H9 (cell line): ENCODE data around the gene PAQR7. TPM values are rescaled to one million over a fixed set of nuclear protein-coding genes. Genes with fewer than 3 reads are reported as not detected.

ENCODE experiments used
- DNase-seq: peaks from one replicate; pipeline ENCODE4 v3.0.0-alpha.2; 2017
- H2AFZ ChIP-seq: one replicate; pipeline ENCODE4 v1.6.1; 2013; ENCODE audit warnings: mild to moderate bottlenecking, low read length, control low read depth, moderate library complexity
- H2AK5ac ChIP-seq: 2 replicates; pipeline ENCODE4 v1.6.1; 2013; ENCODE audit warnings: low read length, control low read depth, mixed read lengths; ENCODE audit not compliant: insufficient read length
- H2BK120ac ChIP-seq: one replicate; pipeline ENCODE4 v1.6.1; 2013; ENCODE audit warnings: low read depth, mild to moderate bottlenecking, low read length, control low read depth, inconsistent platforms; ENCODE audit not compliant: poor library complexity, severe bottlenecking
- H2BK12ac ChIP-seq: 2 replicates; pipeline ENCODE4 v1.6.1; 2013; ENCODE audit warnings: low read length, control low read depth, mixed read lengths, low read depth; ENCODE audit not compliant: insufficient read length
- H2BK15ac ChIP-seq: 2 replicates; pipeline ENCODE4 v1.6.1; 2013; ENCODE audit warnings: low read depth, low read length, control low read depth
- H2BK20ac ChIP-seq: one replicate; pipeline ENCODE4 v1.6.1; 2013; ENCODE audit warnings: low read depth, mild to moderate bottlenecking, low read length, control low read depth, inconsistent platforms; ENCODE audit not compliant: poor library complexity, severe bottlenecking
- H2BK5ac ChIP-seq: 2 replicates; pipeline ENCODE4 v1.6.1; 2013; ENCODE audit warnings: low read length, control low read depth, mixed read lengths; ENCODE audit not compliant: insufficient read length
- H3K14ac ChIP-seq: 2 replicates; pipeline ENCODE4 v1.6.1; 2013; ENCODE audit warnings: low read length, control low read depth; ENCODE audit not compliant: insufficient read depth
- H3K18ac ChIP-seq: 2 replicates; pipeline ENCODE4 v1.6.1; 2013; ENCODE audit warnings: low read depth, mild to moderate bottlenecking, mixed read lengths, low read length, control low read depth; ENCODE audit not compliant: insufficient read length
- H3K23ac ChIP-seq: 2 replicates; pipeline ENCODE4 v1.6.1; 2013; ENCODE audit warnings: low read length, control low read depth, mixed read lengths, low read depth; ENCODE audit not compliant: insufficient read length
- H3K23me2 ChIP-seq: 2 replicates; pipeline ENCODE4 v1.6.1; 2013; ENCODE audit warnings: low read depth, mild to moderate bottlenecking, mixed read lengths, low read length, control low read depth; ENCODE audit not compliant: insufficient read length, poor library complexity, severe bottlenecking
- H3K27ac ChIP-seq: 2 replicates; pipeline ENCODE4 v1.5.1; 2013; ENCODE audit warnings: low read length, control low read depth, mixed read lengths, low read depth; ENCODE audit not compliant: insufficient read length
- H3K27me3 ChIP-seq: 2 replicates; pipeline ENCODE4 v1.6.1; 2013; ENCODE audit warnings: low read length, control low read depth, inconsistent platforms; ENCODE audit not compliant: insufficient read depth
- H3K4ac ChIP-seq: 2 replicates; pipeline ENCODE4 v1.6.1; 2013; ENCODE audit warnings: low read depth, mild to moderate bottlenecking, control low read depth, inconsistent platforms, low read length, moderate library complexity
- H3K4me1 ChIP-seq: 2 replicates; pipeline ENCODE4 v1.6.1; 2013; ENCODE audit warnings: low read length, control low read depth, inconsistent platforms; ENCODE audit not compliant: insufficient read depth
- H3K4me2 ChIP-seq: 2 replicates; pipeline ENCODE4 v1.6.1; 2013; ENCODE audit warnings: low read length, control low read depth, mixed read lengths; ENCODE audit not compliant: insufficient read length, insufficient read depth
- H3K56ac ChIP-seq: 2 replicates; pipeline ENCODE4 v1.6.1; 2013; ENCODE audit warnings: low read depth, mild to moderate bottlenecking, mixed read lengths, low read length, control low read depth; ENCODE audit not compliant: insufficient read length
- H3K79me1 ChIP-seq: 2 replicates; pipeline ENCODE4 v1.6.1; 2013; ENCODE audit warnings: low read depth, mild to moderate bottlenecking, moderate library complexity, low read length, control low read depth, inconsistent platforms; ENCODE audit not compliant: insufficient read depth, poor library complexity, severe bottlenecking
- H3K79me2 ChIP-seq: 2 replicates; pipeline ENCODE4 v1.6.1; 2013; ENCODE audit warnings: low read length, control low read depth, inconsistent platforms; ENCODE audit not compliant: insufficient read depth
- H3K9ac ChIP-seq: 2 replicates; pipeline ENCODE4 v1.6.1; 2013; ENCODE audit warnings: low read length, control low read depth, mixed read lengths; ENCODE audit not compliant: insufficient read length; ENCODE audit errors: extremely low read depth
- H3K9me3 ChIP-seq: one replicate; pipeline ENCODE4 v1.6.1; 2013; ENCODE audit warnings: low read depth, low read length, inconsistent platforms; ENCODE audit not compliant: control insufficient read depth
- H3T11ph ChIP-seq: one replicate; pipeline ENCODE4 v1.6.1; 2013; ENCODE audit warnings: mild to moderate bottlenecking, low read length, control low read depth, inconsistent platforms
- H4K20me1 ChIP-seq: one replicate; pipeline ENCODE4 v1.6.1; 2013; ENCODE audit not compliant: control insufficient read depth, insufficient read length, insufficient read depth
- H4K5ac ChIP-seq: 2 replicates; pipeline ENCODE4 v1.6.1; 2013; ENCODE audit warnings: low read depth, mild to moderate bottlenecking, mixed read lengths, low read length, control low read depth; ENCODE audit not compliant: insufficient read length
- H4K8ac ChIP-seq: replicated peaks from 2 replicates; pipeline ENCODE4 v1.6.1; 2013; ENCODE audit warnings: low read length, control low read depth, mixed read lengths, low read depth; ENCODE audit not compliant: insufficient read length
- H4K91ac ChIP-seq: 2 replicates; pipeline ENCODE4 v1.6.1; 2013; ENCODE audit warnings: low read depth, mild to moderate bottlenecking, moderate library complexity, mixed read lengths, low read length, control low read depth; ENCODE audit not compliant: insufficient read length
- H3K27ac Mint-ChIP-seq, 3 experiments: 2 replicates in 2 of 3; 3 replicates in 1 of 3; pipeline ENCODE4 v1.8.0; 2020 to 2021; ENCODE audit warnings: mixed read lengths in 3 of 3, mild to moderate bottlenecking in 1 of 3, moderate library complexity in 1 of 3
- H3K27me3 Mint-ChIP-seq: 2 replicates; pipeline ENCODE4 v1.8.0; 2021; ENCODE audit warnings: low read depth, mild to moderate bottlenecking, moderate library complexity, mixed read lengths
- H3K36me3 Mint-ChIP-seq, 3 experiments: 2 replicates in 2 of 3; 3 replicates in 1 of 3; pipeline ENCODE4 v1.8.0; 2020 to 2021; ENCODE audit warnings: low read depth in 3 of 3, mixed read lengths in 3 of 3; ENCODE audit not compliant: insufficient read depth in 1 of 3
- H3K4me1 Mint-ChIP-seq, 2 experiments: 2 replicates each; pipeline ENCODE4 v1.8.0; 2020; ENCODE audit warnings: mixed read lengths in 2 of 2
- H3K4me3 Mint-ChIP-seq, 2 experiments: 2 replicates in 1 of 2; 3 replicates in 1 of 2; pipeline ENCODE4 v1.8.0; 2020 to 2021; ENCODE audit warnings: mild to moderate bottlenecking in 2 of 2, mixed read lengths in 2 of 2, moderate library complexity in 1 of 2
- H3K9me3 Mint-ChIP-seq, 2 experiments: 2 replicates in 1 of 2; 3 replicates in 1 of 2; pipeline ENCODE4 v1.8.0; 2020; ENCODE audit warnings: mild to moderate bottlenecking in 2 of 2, mixed read lengths in 2 of 2, moderate library complexity in 1 of 2
- WGBS: extraction: QIAGEN DNeasy Blood & Tissue Kit; methylation state at CpG from one replicate; pipeline ENCODE4 v1.1.7; 2013; ENCODE audit warnings: missing lambda C conversion rate, low lambda C conversion rate, mixed read lengths; ENCODE audit not compliant: insufficient read length; ENCODE audit errors: extremely low coverage; 5-methylcytosine and 5-hydroxymethylcytosine counted together
- microRNA-seq: library from miRNA; unstranded; fragments of <30 nt; microRNA quantifications from one replicate; pipeline ENCODE4, GENCODE V29; 2020; ENCODE audit warnings: borderline microRNAs expressed
- total RNA-seq: library from RNA; stranded (reverse); gene quantifications from 2 replicates; pipeline ENCODE4 v1.2.1, GENCODE V29; 2021
- TF ChIP-seq, protein P1 (sequence below): fragments of 200-600 bp; sonication (generic); conservative IDR thresholded peaks from 3 replicates; pipeline ENCODE4 v1.8.0; 2021; ENCODE audit warnings: antibody characterized with exemption, mild to moderate bottlenecking

PAQR7 gene
- total RNA-seq, 1 experiment from 2014 or later: 6.3 TPM

DNA sequence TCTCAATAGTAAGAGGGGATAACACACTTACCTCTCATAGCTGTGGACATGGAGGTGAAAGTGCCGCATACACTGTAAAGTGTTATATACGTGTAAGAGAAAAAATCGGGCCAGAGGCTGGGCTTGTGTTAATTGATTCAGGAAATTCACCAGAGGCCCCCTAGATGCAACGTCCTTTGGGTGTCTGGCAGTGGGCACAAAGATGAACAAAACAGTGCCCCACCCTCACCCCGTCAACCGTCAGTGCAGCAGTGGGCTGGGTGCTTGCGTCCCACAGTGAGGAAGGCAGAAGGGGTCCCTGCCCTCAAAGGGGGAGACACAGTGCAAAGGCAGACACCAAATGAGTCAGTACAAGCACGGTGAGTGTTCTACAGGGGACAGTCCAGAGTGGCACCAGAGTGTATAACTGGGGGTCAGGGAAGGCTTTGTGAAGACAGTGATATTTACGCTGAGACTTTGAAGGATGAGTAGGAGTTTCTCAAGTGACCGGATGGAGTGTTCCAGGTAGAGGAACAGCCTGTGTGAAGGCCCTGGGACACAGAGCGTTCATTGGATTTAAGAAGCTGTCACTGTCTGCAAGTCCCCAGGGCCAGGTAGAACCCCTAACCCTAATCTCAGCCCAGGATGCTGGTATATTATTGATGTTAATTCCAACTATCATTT, 62.3 kb downstream of the PAQR7 start:
- Histone ChIP-seq H3K9me3 (no peaks in the 10 kb centered on the region), H2BK120ac (no peak overlapping the region), H4K5ac (no peak overlapping the region), H2BK20ac (no peak overlapping the region), H2AK5ac (no peak overlapping the region), H3K79me1 (no peaks in the 10 kb centered on the region), H3K56ac (no peak overlapping the region), H2BK12ac (no peak overlapping the region), H4K91ac (no peak overlapping the region), H4K8ac (no peak overlapping the region), H3K27me3 (no peaks in the 10 kb centered on the region), H3K14ac (no peak overlapping the region), H3K4ac (no peak overlapping the region), H3K18ac (no peak overlapping the region), H3K79me2 (no peaks in the 10 kb centered on the region), H3K9ac (no peak overlapping the region), H2AFZ (no peak overlapping the region), H3T11ph (no peak overlapping the region), H3K27ac (no peak overlapping the region), H3K4me2 (no peak overlapping the region), H3K23me2 (no peaks in the 10 kb centered on the region), H3K4me1 (no peaks in the 10 kb centered on the region; the same call in 1 of the 2 replicates), H3K23ac (no peak overlapping the region), H4K20me1 (peaks cover 3% of the 10 kb centered on the region), H2BK5ac (no peak overlapping the region), H2BK15ac (no peak overlapping the region)
- no CpG with 5 or more reads among the region's 11 CpGs for WGBS
- H3K36me3 Mint-ChIP-seq: peaks cover 12 to 53% (median 44%) of the 10 kb centered on the region in 3 experiments; a peak in 6 of 7 replicates
- H3K4me3 Mint-ChIP-seq: no peak overlapping the region
- H3K4me1 Mint-ChIP-seq: peaks cover 10 to 14% of the 10 kb centered on the region in 2 experiments
- peak overlapping the region in 1 of 3 experiments; percentile 86; a peak in 1 of 7 replicates for H3K27ac Mint-ChIP-seq
- no peaks in the 10 kb centered on the region for H3K9me3 Mint-ChIP-seq
- TF ChIP-seq, protein P1, sequence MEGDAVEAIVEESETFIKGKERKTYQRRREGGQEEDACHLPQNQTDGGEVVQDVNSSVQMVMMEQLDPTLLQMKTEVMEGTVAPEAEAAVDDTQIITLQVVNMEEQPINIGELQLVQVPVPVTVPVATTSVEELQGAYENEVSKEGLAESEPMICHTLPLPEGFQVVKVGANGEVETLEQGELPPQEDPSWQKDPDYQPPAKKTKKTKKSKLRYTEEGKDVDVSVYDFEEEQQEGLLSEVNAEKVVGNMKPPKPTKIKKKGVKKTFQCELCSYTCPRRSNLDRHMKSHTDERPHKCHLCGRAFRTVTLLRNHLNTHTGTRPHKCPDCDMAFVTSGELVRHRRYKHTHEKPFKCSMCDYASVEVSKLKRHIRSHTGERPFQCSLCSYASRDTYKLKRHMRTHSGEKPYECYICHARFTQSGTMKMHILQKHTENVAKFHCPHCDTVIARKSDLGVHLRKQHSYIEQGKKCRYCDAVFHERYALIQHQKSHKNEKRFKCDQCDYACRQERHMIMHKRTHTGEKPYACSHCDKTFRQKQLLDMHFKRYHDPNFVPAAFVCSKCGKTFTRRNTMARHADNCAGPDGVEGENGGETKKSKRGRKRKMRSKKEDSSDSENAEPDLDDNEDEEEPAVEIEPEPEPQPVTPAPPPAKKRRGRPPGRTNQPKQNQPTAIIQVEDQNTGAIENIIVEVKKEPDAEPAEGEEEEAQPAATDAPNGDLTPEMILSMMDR: no peak
- H3K27me3 Mint-ChIP-seq: peaks cover 2% of the 10 kb centered on the region; the same call in 1 of the 2 replicates
- no peak for DNase-seq

Small RNAs within 50 kb of the gene (microRNA-seq; reads per million reads assigned to microRNA genes)
- not detected for gene MIR3917

Other genes with a start within 250 kb of the PAQR7 start
- gene SELENON, start 75.5 kb downstream of the PAQR7 start, total RNA-seq: 89.0 and 90.9 TPM in 2 replicates
- gene MTFR1L, start 55.8 kb downstream of the PAQR7 start, total RNA-seq: 31.5 and 32.5 TPM in 2 replicates
- gene AUNIP, start 16.3 kb downstream of the PAQR7 start, total RNA-seq: 22.0 and 22.2 TPM in 2 replicates
- 499 and 500 TPM in 2 replicates for gene STMN1, start 30.7 kb upstream of the PAQR7 start, total RNA-seq
- 8.2 and 12.4 TPM in 2 replicates for gene PAFAH2, start 122.4 kb upstream of the PAQR7 start, total RNA-seq
- 1.0 and 1.1 TPM in 2 replicates for gene EXTL1, start 146.1 kb upstream of the PAQR7 start, total RNA-seq
- 0.35 TPM in 2 replicates for gene SLC30A2, start 170.4 kb upstream of the PAQR7 start, total RNA-seq
- gene TRIM63, start 191.9 kb upstream of the PAQR7 start, total RNA-seq: not detected in 2 replicates
- gene PDIK1L, start 236.1 kb upstream of the PAQR7 start, total RNA-seq: 5.6 and 7.1 TPM in 2 replicates